GM12878 (cell line): ENCODE measurements around the gene TFB1M.

ENCODE experiments used
- CEBPB ChIP-seq, 2 experiments: fragments of 150-350 bp in 1 of 2; IDR thresholded peaks; 2 replicates each; pipeline ENCODE4 v1.6.1; 2012 to 2014; ENCODE audit warnings: low read depth in 2 of 2, low read length in 2 of 2, borderline replicate concordance in 1 of 2, inconsistent platforms in 1 of 2
- CHD2 ChIP-seq: IDR thresholded peaks from 2 replicates; pipeline ENCODE4 v1.6.1; 2011; ENCODE audit warnings: low read depth, low read length, improper control_type of control experiment, borderline replicate concordance
- CTCF ChIP-seq, 3 experiments: IDR thresholded peaks in 2 of 3; conservative IDR thresholded peaks in 1 of 3; 2 replicates each; pipeline ENCODE4 v1.5.1; 2011; ENCODE audit warnings: low read depth in 3 of 3, low read length in 3 of 3, mild to moderate bottlenecking in 3 of 3, control low read depth in 2 of 3, moderate library complexity in 2 of 3, inconsistent platforms in 1 of 3, mixed read lengths in 1 of 3; ENCODE audit not compliant: control insufficient read depth in 2 of 3, insufficient read depth in 1 of 3; ENCODE audit errors: extremely low read depth in 1 of 3
- E2F8 ChIP-seq: fragments of 450-650 bp; IDR thresholded peaks from 2 replicates; pipeline ENCODE4 v1.6.1; 2018; ENCODE audit warnings: mild to moderate bottlenecking, low read depth, moderate library complexity; ENCODE audit not compliant: partially characterized antibody
- FOXM1 ChIP-seq: IDR thresholded peaks from 2 replicates; pipeline ENCODE4 v1.6.1; 2012; ENCODE audit warnings: low read depth, mild to moderate bottlenecking, inconsistent platforms, low read length, moderate library complexity
- GATAD2B ChIP-seq: fragments of 450-650 bp; conservative IDR thresholded peaks from 2 replicates; pipeline ENCODE4 v1.6.1; 2017; ENCODE audit warnings: low read depth, mild to moderate bottlenecking, moderate library complexity
- NFXL1 ChIP-seq: fragments of 450-650 bp; IDR thresholded peaks from 2 replicates; pipeline ENCODE4 v1.6.1; 2017; ENCODE audit warnings: antibody characterized with exemption, mild to moderate bottlenecking, borderline replicate concordance
- POLR2A ChIP-seq: IDR thresholded peaks from 2 replicates; pipeline ENCODE4 v1.6.1; 2011; ENCODE audit warnings: low read depth, mild to moderate bottlenecking, low read length
- POLR2AphosphoS5 ChIP-seq: IDR thresholded peaks from 2 replicates; pipeline ENCODE4 v1.6.1; 2011; ENCODE audit warnings: mild to moderate bottlenecking, low read length, inconsistent platforms
- SP1 ChIP-seq: IDR thresholded peaks from one replicate; pipeline ENCODE4 v1.6.1; 2011; ENCODE audit warnings: low read depth, low read length

DNA sequence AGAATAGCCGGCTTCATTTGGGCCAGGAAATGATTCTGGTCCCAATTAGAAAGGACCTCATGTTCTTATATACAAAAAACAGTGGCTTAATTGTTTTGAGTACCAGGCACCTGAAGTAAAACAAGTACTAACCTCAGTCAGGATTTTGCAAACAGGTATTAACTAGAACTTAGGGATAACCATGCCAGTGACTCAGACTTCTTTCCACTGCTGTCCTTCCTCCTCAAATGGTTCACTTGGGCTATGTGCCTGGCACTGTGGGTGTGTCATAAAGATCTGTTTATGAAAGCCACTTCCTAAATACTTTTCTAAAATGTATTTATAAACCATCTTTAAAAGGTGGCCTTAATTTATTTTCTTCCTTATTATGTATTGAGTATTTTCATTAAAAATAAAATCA is 39.8 kb downstream of the TFB1M start:
- TF ChIP-seq CEBPB (IDR thresholded peaks at IDR 0.05; ENCODE audit: borderline replicate concordance in 1 of 2, low read depth in 2 of 2, low read length in 2 of 2), result no peak
- TF ChIP-seq FOXM1, result no peak
- TF ChIP-seq CHD2, result no peak
- TF ChIP-seq CTCF (IDR thresholded peaks at IDR 0.05 in 2 of 3, conservative IDR thresholded peaks at IDR 0.05 in 1 of 3; ENCODE audit: control insufficient read depth in 2 of 3, extremely low read depth in 1 of 3, insufficient read depth in 1 of 3, low read depth in 3 of 3, low read length in 3 of 3), result no peak
- no peak for TF ChIP-seq E2F8
- TF ChIP-seq GATAD2B, result no peak
- no peak for TF ChIP-seq POLR2A
- no peak for TF ChIP-seq SP1
- TF ChIP-seq POLR2AphosphoS5, result no peak
- TF ChIP-seq NFXL1, result no peak
